Motor neuron (in vitro differentiated cells): Measurements from ENCODE around the gene RAP1A. TPM values are rescaled to one million over a fixed set of nuclear protein-coding genes. Genes with fewer than 3 reads are reported as not detected.
A peak's percentile ranks its signal among the peaks of the same experiment; 100 is the strongest.
"Not testable (repeated sequence)": the region's sequence is repeated elsewhere in the genome, so short reads cannot be mapped to it uniquely, and the experiment has no call there.

Source experiments
- ATAC-seq, 8 experiments: fragments of 200-7000 bp; cut with Tn5 transposase; replicated peaks in 6 of 8; 2 replicates each; pipeline ENCODE4 v1.8.0; 2021; ENCODE audit warnings: mild to moderate bottlenecking in 8 of 8, moderate library complexity in 8 of 8
- H3K27ac ChIP-seq, 2 donors: fragments of 250-450 bp; sonication (Bioruptor Pico); 2 replicates each; pipeline ENCODE4 v1.9.0; 2021; ENCODE audit warnings: antibody characterized with exemption in 2 of 2, mild to moderate bottlenecking in 2 of 2, moderate library complexity in 1 of 2
- H3K4me1 ChIP-seq, 2 donors: fragments of 250-450 bp; sonication (Bioruptor Pico); replicated peaks in 1 of 2; 2 replicates each; pipeline ENCODE4 v1.6.1; 2021; ENCODE audit warnings: antibody characterized with exemption in 2 of 2, mild to moderate bottlenecking in 2 of 2, moderate library complexity in 1 of 2
- H3K4me3 ChIP-seq, 5 donors: fragments of 250-450 bp; sonication (Bioruptor Pico); 2 replicates each; pipeline ENCODE4 v1.9.0; 2021; ENCODE audit warnings: antibody characterized with exemption in 5 of 5, mild to moderate bottlenecking in 5 of 5, moderate library complexity in 4 of 5
- WGBS, 10 experiments: fragments of 450-650 bp; shearing (Covaris generic); methylation state at CpG; one replicate each; pipeline ENCODE4 v1.0.0; 2022; 5-methylcytosine and 5-hydroxymethylcytosine counted together
- in situ Hi-C, 9 experiments: fragments of 400-800 bp; cut with MboI; loops; one replicate each; pipeline ENCODE4 v1.15.0; 2021; ENCODE audit warnings: low sequenced_read_pairs in 9 of 9, low pct_unique_long_range_greater_than_20kb in 2 of 9; ENCODE audit not compliant: unreplicated experiment in 9 of 9
- total RNA-seq, 8 experiments: library from RNA; unstranded; fragments of 300-600 nt; gene quantifications; 2 replicates each; pipeline versions ENCODE4 v1.2.3 to v1.2.4, GENCODE V29; 2022

The RAP1A gene
- total RNA-seq, 8 experiments from 2014 or later, result 15.2 to 42.6 (median 26.3) TPM

DNA sequence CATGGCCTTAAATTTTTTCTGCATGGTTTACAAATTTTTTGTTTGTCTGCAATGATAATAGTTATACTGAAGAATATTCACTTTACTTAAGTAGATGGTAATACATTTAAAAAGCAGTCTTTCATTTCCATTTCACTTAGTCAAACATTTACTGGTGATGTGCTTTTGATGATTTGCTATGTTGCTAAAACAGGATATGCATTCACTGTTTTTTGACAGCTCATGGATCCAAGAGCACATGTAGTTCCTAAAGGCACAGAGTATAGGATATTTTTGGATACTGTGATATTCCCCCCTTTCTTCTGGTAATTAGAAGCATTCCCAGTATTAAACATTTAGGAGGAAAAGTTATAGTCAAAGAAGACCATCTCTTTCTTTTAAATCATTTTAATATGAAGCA is 45.9 kb downstream of the RAP1A start:
- peak in 3 of 8 experiments; percentile 55 to 78 (median 77) for ATAC-seq
- no peak overlapping the region for H3K27ac ChIP-seq
- H3K4me3 ChIP-seq, result no peak overlapping the region
- H3K4me1 ChIP-seq, result no peaks in the 10 kb centered on the region
- in situ Hi-C loops, result loop anchor here in 1 of 9 experiments (25.0 kb wide), 1 partner anchor 153 kb away; the partner anchor contains the start of genes ADORA3 and TMIGD3

DNA sequence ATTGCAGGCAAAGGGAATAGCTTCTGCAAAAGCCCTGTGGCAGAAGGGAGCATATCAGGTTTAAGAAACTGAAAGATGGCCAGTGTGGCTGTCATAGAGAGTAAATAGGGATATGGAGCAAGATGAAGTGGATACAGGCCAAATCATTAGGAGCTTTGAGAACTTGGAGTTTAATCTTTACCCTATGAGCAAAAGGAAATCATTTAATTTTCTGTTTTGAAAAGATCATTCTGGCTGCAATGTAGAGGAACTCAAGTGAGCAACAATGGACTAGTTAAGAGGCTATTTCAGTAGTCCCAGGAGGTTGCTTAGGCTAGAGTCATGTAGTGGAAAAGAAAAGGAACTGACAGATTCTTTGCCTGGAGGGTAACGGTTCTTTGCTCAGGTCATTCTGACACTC is 47.2 kb downstream of the RAP1A start:
- in situ Hi-C loops, result loop anchor here in 1 of 9 experiments (25.0 kb wide), 1 partner anchor 155 kb away; the partner anchor contains the start of genes ADORA3 and TMIGD3
- Histone ChIP-seq H3K4me3 (no peak overlapping the region), H3K4me1 (no peaks in the 10 kb centered on the region), H3K27ac (no peak overlapping the region)
- WGBS, 10 experiments, result 63 to 100% (median 100%) methylated on average over 1 of the region's 1 CpG; no CpG with 5 or more reads in 3 of the 10 experiments
- no peak for ATAC-seq

DNA sequence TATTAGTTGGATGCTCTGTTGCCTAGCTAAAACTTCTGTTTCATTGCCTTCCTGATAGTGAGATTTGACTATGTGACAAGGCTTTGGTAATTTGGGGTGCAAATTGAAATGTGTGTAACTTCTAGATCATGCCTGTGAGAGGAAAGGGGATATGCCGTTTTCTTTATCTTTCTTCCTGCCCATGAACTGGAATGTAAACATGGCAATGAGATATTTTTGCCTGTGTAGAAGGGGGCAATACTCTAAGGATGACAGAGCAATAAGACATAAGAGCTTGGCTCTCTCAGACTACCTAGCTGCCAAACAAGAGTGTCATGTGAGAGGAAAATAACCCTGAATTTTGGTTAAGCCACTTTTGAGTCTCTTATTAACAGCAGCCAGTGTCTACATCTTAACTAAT is 49.7 kb downstream of the RAP1A start:
- WGBS, 10 experiments, result 29 to 100% (median 92%) methylated on average over 1 of the region's 1 CpG; no CpG with 5 or more reads in 1 of the 10 experiments
- H3K4me3 ChIP-seq, result no peak overlapping the region
- in situ Hi-C loops, result loop anchor here in 1 of 9 experiments (25.0 kb wide), 1 partner anchor 157 kb away; the partner anchor contains the start of genes ADORA3 and TMIGD3
- ATAC-seq, result no peak
- no peak overlapping the region for H3K27ac ChIP-seq
- no peaks in the 10 kb centered on the region for H3K4me1 ChIP-seq

DNA sequence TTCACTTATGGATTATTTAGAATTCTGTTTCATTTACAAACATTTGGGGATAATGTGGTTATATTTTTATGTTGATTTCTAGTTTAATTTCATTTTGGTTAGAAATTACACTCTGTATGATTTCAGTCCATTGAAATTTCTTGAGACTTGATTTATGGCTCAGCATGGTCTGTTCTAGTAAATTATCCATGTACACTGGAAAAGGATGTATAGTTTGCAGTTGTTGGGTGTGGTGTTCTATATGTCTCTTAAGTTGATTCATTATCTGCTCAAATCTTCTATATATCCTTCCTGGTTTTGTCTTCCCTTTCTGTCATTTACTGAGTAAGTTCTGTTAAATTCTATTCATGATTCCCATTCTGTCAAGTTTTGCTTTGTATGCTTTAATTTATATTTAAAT is 52.3 kb downstream of the RAP1A start:
- in situ Hi-C loops, result loop anchor here in 1 of 9 experiments (25.0 kb wide), 1 partner anchor 160 kb away; the partner anchor contains the start of genes ADORA3 and TMIGD3
- ATAC-seq, result peak in 1 of 8 experiments; percentile 58
- Histone ChIP-seq H3K4me3 (no peak overlapping the region), H3K4me1 (no peaks in the 10 kb centered on the region), H3K27ac (no peak overlapping the region)

DNA sequence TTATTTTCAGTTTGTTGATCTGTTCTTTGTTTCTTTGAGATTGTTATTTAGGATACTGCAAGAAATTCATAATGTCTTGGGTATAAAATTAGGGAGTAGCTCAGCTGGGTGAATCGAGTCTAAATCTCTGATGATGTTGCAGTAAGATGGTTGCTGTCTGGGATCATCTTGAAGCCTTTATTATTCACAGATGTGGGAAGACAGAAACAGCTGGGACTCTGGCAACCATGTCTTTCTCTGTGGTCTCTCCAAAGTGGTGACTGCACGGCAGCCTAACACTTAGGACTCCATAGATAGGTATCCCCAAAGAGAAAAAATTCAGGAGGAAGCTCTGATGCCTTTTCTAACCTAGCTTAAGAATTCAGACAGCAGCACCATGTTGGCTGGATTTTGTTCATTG is 52.7 kb downstream of the RAP1A start:
- Histone ChIP-seq H3K27ac (no peak overlapping the region), H3K4me3 (no peak overlapping the region), H3K4me1 (no peaks in the 10 kb centered on the region)
- WGBS, 10 experiments, result 0 to 100% (median 76%) methylated on average over 1 to 2 of the region's 2 CpGs
- in situ Hi-C loops, result loop anchor here in 1 of 9 experiments (25.0 kb wide), 1 partner anchor 160 kb away; the partner anchor contains the start of genes ADORA3 and TMIGD3
- ATAC-seq, result peak in 2 of 8 experiments; percentile 33 to 65

DNA sequence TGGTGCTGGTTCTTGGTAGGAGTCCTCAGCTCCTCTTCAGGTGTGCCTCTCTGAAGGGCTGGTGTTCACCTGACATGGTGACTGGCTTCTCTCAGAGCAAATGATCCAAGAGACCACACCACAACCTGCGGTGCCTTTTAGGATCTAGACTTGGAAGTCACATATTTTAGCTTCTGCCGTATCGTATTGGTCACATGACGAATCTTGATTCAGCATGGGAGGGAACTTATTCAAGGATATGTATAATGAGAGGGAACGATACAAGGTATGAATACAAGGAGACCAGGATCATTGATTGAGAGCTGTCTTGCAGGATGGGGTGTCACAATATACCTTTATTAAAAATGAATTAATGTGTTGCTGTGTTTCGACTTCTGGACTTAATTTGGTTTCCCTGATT is 58.0 kb downstream of the RAP1A start:
- H3K4me3 ChIP-seq, result no peak overlapping the region
- H3K4me1 ChIP-seq, result no peaks in the 10 kb centered on the region
- 93 to 100% (median 100%) methylated on average over 1 to 6 of the region's 6 CpGs; no CpG with 5 or more reads in 1 of the 10 experiments for WGBS, 10 experiments
- no peak for ATAC-seq
- in situ Hi-C loops, result no loop called here
- H3K27ac ChIP-seq, result no peak overlapping the region

DNA sequence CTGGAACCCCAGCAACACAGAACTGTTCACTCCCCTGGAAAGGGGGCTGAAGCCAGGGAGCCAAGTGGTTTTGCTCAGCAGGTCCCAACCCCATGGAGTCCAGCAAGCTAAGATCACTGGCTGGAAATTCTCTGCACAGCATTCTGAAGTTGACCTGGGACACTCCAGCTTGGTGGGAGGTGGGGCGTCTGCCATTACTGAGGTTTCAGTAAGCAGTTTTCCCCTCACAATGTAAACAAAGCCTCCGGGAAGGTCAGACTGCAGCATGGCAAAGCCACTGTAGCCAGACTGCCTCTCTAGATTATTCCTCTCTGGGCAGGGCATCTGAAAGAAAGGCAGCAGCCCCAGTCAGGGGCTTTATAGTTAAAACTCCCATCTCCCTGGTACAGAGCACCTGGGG is 60.0 kb downstream of the RAP1A start:
- no peak for ATAC-seq
- in situ Hi-C loops, result no loop called here
- 60 to 100% (median 100%) methylated on average over 1 of the region's 2 CpGs; no CpG with 5 or more reads in 7 of the 10 experiments for WGBS, 10 experiments
- H3K4me3 ChIP-seq, result no peak overlapping the region
- H3K4me1 ChIP-seq, result no peaks in the 10 kb centered on the region
- no peak overlapping the region for H3K27ac ChIP-seq

DNA sequence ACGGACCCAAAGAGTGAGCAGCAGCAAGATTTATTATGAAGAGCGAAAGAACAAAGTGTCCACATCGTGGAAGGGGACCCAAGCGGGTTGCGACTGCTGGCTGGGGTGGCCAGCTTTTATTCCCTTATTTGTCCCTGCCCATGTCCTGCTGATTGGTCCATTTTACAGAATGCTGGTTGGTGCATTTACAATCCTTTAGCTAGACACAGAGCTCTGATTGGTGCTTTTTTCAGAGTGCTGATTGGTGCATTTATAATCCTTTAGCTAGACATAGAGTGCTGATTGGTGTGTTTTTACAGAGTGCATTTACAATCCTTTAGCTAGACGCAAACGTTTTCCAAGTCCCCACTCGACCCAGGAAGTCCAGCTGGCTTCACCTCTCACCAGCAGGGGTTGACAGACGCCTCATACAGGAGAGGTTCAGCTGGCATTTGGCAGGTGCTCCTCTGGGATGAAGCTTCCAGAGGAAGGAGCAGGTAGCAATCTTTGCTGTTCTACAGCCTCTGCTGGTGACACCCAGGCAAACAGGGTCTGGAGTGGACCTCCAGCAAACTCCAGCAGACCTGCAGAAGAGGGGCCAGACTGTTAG is 60.7 kb downstream of the RAP1A start:
- in situ Hi-C loops, ATAC-seq, H3K4me1 ChIP-seq, H3K27ac ChIP-seq, H3K4me3 ChIP-seq: not testable (repeated sequence)
- 85 to 100% (median 95%) methylated on average over 2 to 9 of the region's 9 CpGs; no CpG with 5 or more reads in 3 of the 10 experiments for WGBS, 10 experiments

DNA sequence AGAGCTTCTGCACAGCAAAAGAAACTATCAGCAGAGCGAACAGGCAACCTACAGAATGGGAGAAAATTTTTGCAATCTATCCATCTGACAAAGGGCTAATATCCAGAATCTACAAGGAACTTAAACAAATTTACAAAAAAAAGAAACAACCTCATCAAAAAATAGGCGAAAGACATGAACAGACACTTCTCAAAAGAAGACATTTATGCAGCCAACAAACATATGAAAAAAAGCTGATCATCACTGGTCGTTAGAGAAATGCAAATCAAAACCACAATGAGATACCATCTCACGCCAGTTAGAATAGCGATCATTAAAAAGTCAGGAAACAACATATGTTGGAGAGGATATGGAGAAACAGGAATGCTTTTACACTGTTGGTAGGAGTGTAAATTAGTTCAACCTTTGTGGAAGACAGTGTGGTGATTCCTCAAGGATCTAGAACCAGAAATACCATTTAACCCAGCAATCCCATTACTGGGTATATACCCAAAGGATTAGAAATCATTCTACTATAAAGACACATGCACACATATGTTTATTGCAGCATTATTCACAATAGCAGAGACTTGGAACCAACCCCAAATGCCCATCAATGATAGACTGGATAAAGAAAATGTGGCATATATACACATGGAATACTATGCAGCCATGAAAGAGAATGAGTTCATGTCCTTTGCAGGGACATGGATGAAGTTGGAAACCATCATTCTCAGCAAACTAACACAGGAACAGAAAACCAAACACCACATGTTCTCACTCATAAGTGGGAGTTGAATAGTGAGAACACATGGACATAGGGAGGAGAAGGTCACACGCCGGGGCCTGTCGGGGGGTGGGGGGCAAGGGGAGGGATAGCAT is 65.9 kb downstream of the RAP1A start:
- ATAC-seq, H3K27ac ChIP-seq, in situ Hi-C loops, H3K4me1 ChIP-seq, H3K4me3 ChIP-seq: not testable (repeated sequence)
- WGBS, 10 experiments, result 83 to 100% (median 95%) methylated on average over 1 to 5 of the region's 8 CpGs

DNA sequence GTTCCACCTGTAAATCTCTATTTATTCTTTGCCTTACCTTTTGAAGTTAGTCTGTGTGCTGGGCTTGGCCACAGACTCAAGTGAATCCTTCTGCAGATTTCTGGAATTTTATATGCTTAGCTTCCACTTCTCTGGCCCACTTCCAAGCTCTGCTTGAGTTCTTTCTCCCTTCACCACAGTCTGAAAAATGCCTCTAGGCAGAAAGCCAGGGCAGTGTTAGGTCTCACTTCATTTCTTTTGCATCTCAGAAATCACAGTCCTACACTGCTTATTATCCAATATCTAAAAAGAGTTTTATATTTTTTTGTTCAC is 70.7 kb downstream of the RAP1A start:
- ATAC-seq, result peak in 4 of 8 experiments; percentile 59 to 76 (median 68)
- H3K27ac ChIP-seq, result no peak overlapping the region
- in situ Hi-C loops, result no loop called here
- H3K4me3 ChIP-seq, result no peak overlapping the region
- H3K4me1 ChIP-seq, result no peaks in the 10 kb centered on the region

DNA sequence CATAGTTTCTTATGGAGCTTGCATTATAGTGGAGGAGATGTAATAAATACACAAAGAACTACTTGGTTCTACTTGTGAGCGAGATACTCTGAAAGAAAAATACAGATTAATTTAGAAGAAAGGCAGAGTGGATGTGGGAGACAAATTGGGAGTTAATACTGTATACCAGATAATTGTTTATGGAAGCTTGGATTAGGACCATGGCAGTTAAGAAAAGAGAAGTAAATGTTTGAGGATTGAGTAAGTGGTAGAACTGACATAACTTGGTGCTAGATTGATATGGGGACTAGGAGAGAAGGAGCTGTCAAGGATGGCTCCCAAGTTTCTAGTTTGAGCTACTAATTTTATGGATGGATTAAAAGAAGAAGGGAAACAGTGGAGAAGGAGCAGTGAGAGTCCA is 72.3 kb downstream of the RAP1A start:
- no peak for ATAC-seq
- Histone ChIP-seq H3K4me3 (no peak overlapping the region), H3K4me1 (no peaks in the 10 kb centered on the region), H3K27ac (no peak overlapping the region)
- in situ Hi-C loops, result no loop called here
- 78 to 100% (median 100%) methylated on average over 1 of the region's 1 CpG; no CpG with 5 or more reads in 1 of the 10 experiments for WGBS, 10 experiments

DNA sequence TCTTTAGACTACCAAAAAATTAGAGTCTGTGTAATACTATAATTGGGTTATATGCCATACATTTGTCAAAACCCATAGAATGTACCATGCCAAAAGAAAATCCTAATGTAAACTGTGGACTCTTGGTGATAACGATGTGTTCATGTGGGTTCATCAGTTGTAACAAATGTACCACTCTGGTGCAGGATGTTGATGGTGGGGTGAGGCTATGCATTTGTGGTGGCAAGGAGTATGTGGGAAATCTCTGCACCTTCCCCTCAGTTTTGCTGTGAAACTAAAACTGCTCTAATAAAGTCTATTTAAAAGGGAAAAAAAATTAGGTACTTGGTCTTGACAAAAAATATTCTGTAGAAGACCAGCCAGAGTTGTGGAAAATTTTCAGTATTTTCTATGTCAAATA is 76.2 kb downstream of the RAP1A start:
- ATAC-seq, result no peak
- no peak overlapping the region for H3K4me3 ChIP-seq
- no peak overlapping the region for H3K27ac ChIP-seq
- WGBS, 10 experiments, result 90 to 100% (median 100%) methylated on average over 1 of the region's 1 CpG; no CpG with 5 or more reads in 4 of the 10 experiments
- H3K4me1 ChIP-seq, result no peaks in the 10 kb centered on the region
- in situ Hi-C loops, result no loop called here

DNA sequence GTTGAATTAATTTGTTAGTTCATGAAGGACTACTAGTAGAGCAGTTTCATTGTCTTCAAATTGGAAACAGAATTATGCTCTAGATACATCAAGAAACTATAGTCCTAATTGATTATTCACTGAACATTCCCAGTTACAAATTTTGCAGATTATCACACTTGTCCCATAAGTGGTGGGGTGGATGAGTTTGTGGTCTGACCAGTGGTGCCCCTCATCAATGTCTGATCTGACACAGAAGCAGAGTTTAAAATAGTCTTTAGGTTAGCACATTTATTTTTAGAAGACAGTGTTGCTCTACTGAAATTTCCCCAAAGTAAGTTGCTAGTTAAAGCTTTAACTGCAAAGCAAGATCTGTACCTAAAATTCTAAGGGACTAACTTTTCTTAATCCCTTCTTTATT is 76.7 kb downstream of the RAP1A start:
- in situ Hi-C loops, result no loop called here
- Histone ChIP-seq H3K4me3 (no peak overlapping the region), H3K27ac (no peak overlapping the region), H3K4me1 (no peaks in the 10 kb centered on the region)
- ATAC-seq, result no peak
